H9 (cell line): ENCODE data around the gene ZHX3. TPM values are rescaled to one million over a fixed set of nuclear protein-coding genes. Genes with fewer than 3 reads are reported as not detected.

ENCODE experiments used
- DNase-seq: peaks from one replicate; pipeline ENCODE4 v3.0.0-alpha.2; 2017
- H2AFZ ChIP-seq: one replicate; pipeline ENCODE4 v1.6.1; 2013; ENCODE audit warnings: mild to moderate bottlenecking, low read length, control low read depth, moderate library complexity
- H2AK5ac ChIP-seq: 2 replicates; pipeline ENCODE4 v1.6.1; 2013; ENCODE audit warnings: low read length, control low read depth, mixed read lengths; ENCODE audit not compliant: insufficient read length
- H2BK120ac ChIP-seq: one replicate; pipeline ENCODE4 v1.6.1; 2013; ENCODE audit warnings: low read depth, mild to moderate bottlenecking, low read length, control low read depth, inconsistent platforms; ENCODE audit not compliant: poor library complexity, severe bottlenecking
- H2BK12ac ChIP-seq: 2 replicates; pipeline ENCODE4 v1.6.1; 2013; ENCODE audit warnings: low read length, control low read depth, mixed read lengths, low read depth; ENCODE audit not compliant: insufficient read length
- H2BK15ac ChIP-seq: 2 replicates; pipeline ENCODE4 v1.6.1; 2013; ENCODE audit warnings: low read depth, low read length, control low read depth
- H2BK20ac ChIP-seq: one replicate; pipeline ENCODE4 v1.6.1; 2013; ENCODE audit warnings: low read depth, mild to moderate bottlenecking, low read length, control low read depth, inconsistent platforms; ENCODE audit not compliant: poor library complexity, severe bottlenecking
- H2BK5ac ChIP-seq: 2 replicates; pipeline ENCODE4 v1.6.1; 2013; ENCODE audit warnings: low read length, control low read depth, mixed read lengths; ENCODE audit not compliant: insufficient read length
- H3K14ac ChIP-seq: 2 replicates; pipeline ENCODE4 v1.6.1; 2013; ENCODE audit warnings: low read length, control low read depth; ENCODE audit not compliant: insufficient read depth
- H3K18ac ChIP-seq: 2 replicates; pipeline ENCODE4 v1.6.1; 2013; ENCODE audit warnings: low read depth, mild to moderate bottlenecking, mixed read lengths, low read length, control low read depth; ENCODE audit not compliant: insufficient read length
- H3K23ac ChIP-seq: 2 replicates; pipeline ENCODE4 v1.6.1; 2013; ENCODE audit warnings: low read length, control low read depth, mixed read lengths, low read depth; ENCODE audit not compliant: insufficient read length
- H3K23me2 ChIP-seq: 2 replicates; pipeline ENCODE4 v1.6.1; 2013; ENCODE audit warnings: low read depth, mild to moderate bottlenecking, mixed read lengths, low read length, control low read depth; ENCODE audit not compliant: insufficient read length, poor library complexity, severe bottlenecking
- H3K27ac ChIP-seq: 2 replicates; pipeline ENCODE4 v1.5.1; 2013; ENCODE audit warnings: low read length, control low read depth, mixed read lengths, low read depth; ENCODE audit not compliant: insufficient read length
- H3K27me3 ChIP-seq: 2 replicates; pipeline ENCODE4 v1.6.1; 2013; ENCODE audit warnings: low read length, control low read depth, inconsistent platforms; ENCODE audit not compliant: insufficient read depth
- H3K4ac ChIP-seq: 2 replicates; pipeline ENCODE4 v1.6.1; 2013; ENCODE audit warnings: low read depth, mild to moderate bottlenecking, control low read depth, inconsistent platforms, low read length, moderate library complexity
- H3K4me1 ChIP-seq: 2 replicates; pipeline ENCODE4 v1.6.1; 2013; ENCODE audit warnings: low read length, control low read depth, inconsistent platforms; ENCODE audit not compliant: insufficient read depth
- H3K4me2 ChIP-seq: 2 replicates; pipeline ENCODE4 v1.6.1; 2013; ENCODE audit warnings: low read length, control low read depth, mixed read lengths; ENCODE audit not compliant: insufficient read length, insufficient read depth
- H3K56ac ChIP-seq: 2 replicates; pipeline ENCODE4 v1.6.1; 2013; ENCODE audit warnings: low read depth, mild to moderate bottlenecking, mixed read lengths, low read length, control low read depth; ENCODE audit not compliant: insufficient read length
- H3K79me1 ChIP-seq: 2 replicates; pipeline ENCODE4 v1.6.1; 2013; ENCODE audit warnings: low read depth, mild to moderate bottlenecking, moderate library complexity, low read length, control low read depth, inconsistent platforms; ENCODE audit not compliant: insufficient read depth, poor library complexity, severe bottlenecking
- H3K79me2 ChIP-seq: 2 replicates; pipeline ENCODE4 v1.6.1; 2013; ENCODE audit warnings: low read length, control low read depth, inconsistent platforms; ENCODE audit not compliant: insufficient read depth
- H3K9ac ChIP-seq: 2 replicates; pipeline ENCODE4 v1.6.1; 2013; ENCODE audit warnings: low read length, control low read depth, mixed read lengths; ENCODE audit not compliant: insufficient read length; ENCODE audit errors: extremely low read depth
- H3K9me3 ChIP-seq: one replicate; pipeline ENCODE4 v1.6.1; 2013; ENCODE audit warnings: low read depth, low read length, inconsistent platforms; ENCODE audit not compliant: control insufficient read depth
- H3T11ph ChIP-seq: one replicate; pipeline ENCODE4 v1.6.1; 2013; ENCODE audit warnings: mild to moderate bottlenecking, low read length, control low read depth, inconsistent platforms
- H4K20me1 ChIP-seq: one replicate; pipeline ENCODE4 v1.6.1; 2013; ENCODE audit not compliant: control insufficient read depth, insufficient read length, insufficient read depth
- H4K5ac ChIP-seq: 2 replicates; pipeline ENCODE4 v1.6.1; 2013; ENCODE audit warnings: low read depth, mild to moderate bottlenecking, mixed read lengths, low read length, control low read depth; ENCODE audit not compliant: insufficient read length
- H4K8ac ChIP-seq: replicated peaks from 2 replicates; pipeline ENCODE4 v1.6.1; 2013; ENCODE audit warnings: low read length, control low read depth, mixed read lengths, low read depth; ENCODE audit not compliant: insufficient read length
- H4K91ac ChIP-seq: 2 replicates; pipeline ENCODE4 v1.6.1; 2013; ENCODE audit warnings: low read depth, mild to moderate bottlenecking, moderate library complexity, mixed read lengths, low read length, control low read depth; ENCODE audit not compliant: insufficient read length
- H3K27ac Mint-ChIP-seq, 3 experiments: 2 replicates in 2 of 3; 3 replicates in 1 of 3; pipeline ENCODE4 v1.8.0; 2020 to 2021; ENCODE audit warnings: mixed read lengths in 3 of 3, mild to moderate bottlenecking in 1 of 3, moderate library complexity in 1 of 3
- H3K27me3 Mint-ChIP-seq: 2 replicates; pipeline ENCODE4 v1.8.0; 2021; ENCODE audit warnings: low read depth, mild to moderate bottlenecking, moderate library complexity, mixed read lengths
- H3K36me3 Mint-ChIP-seq, 3 experiments: 2 replicates in 2 of 3; 3 replicates in 1 of 3; pipeline ENCODE4 v1.8.0; 2020 to 2021; ENCODE audit warnings: low read depth in 3 of 3, mixed read lengths in 3 of 3; ENCODE audit not compliant: insufficient read depth in 1 of 3
- H3K4me1 Mint-ChIP-seq, 2 experiments: 2 replicates each; pipeline ENCODE4 v1.8.0; 2020; ENCODE audit warnings: mixed read lengths in 2 of 2
- H3K4me3 Mint-ChIP-seq, 2 experiments: 2 replicates in 1 of 2; 3 replicates in 1 of 2; pipeline ENCODE4 v1.8.0; 2020 to 2021; ENCODE audit warnings: mild to moderate bottlenecking in 2 of 2, mixed read lengths in 2 of 2, moderate library complexity in 1 of 2
- H3K9me3 Mint-ChIP-seq, 2 experiments: 2 replicates in 1 of 2; 3 replicates in 1 of 2; pipeline ENCODE4 v1.8.0; 2020; ENCODE audit warnings: mild to moderate bottlenecking in 2 of 2, mixed read lengths in 2 of 2, moderate library complexity in 1 of 2
- total RNA-seq: library from RNA; stranded (reverse); gene quantifications from 2 replicates; pipeline ENCODE4 v1.2.1, GENCODE V29; 2021
- TF ChIP-seq, protein P1 (sequence below): fragments of 200-600 bp; sonication (generic); conservative IDR thresholded peaks from 3 replicates; pipeline ENCODE4 v1.8.0; 2021; ENCODE audit warnings: antibody characterized with exemption, mild to moderate bottlenecking

Gene ZHX3
- total RNA-seq, 1 experiment from 2014 or later = 4.4 TPM

DNA sequence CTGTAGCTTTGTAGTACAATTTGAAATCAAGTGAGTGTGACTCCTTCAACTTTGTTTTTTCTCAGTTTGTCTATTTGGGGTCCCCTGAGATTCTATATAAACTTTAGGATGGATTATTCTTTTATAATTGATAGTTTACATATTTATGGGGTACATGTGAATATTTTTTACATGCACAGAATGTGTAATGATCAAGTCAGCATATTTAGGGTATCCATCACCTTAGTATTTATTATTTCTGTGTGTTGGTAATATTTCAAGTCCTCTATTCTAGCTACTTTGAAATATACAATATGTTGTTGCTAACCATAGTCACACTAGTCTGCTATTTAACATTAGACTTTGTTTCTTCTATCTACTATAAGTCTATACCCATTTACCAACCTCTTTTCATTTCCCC lies 129.9 kb downstream of the ZHX3 start:
- DNase-seq = no peak
- no peaks in the 10 kb centered on the region for H3K27me3 Mint-ChIP-seq
- Histone ChIP-seq H3K79me1 (no peaks in the 10 kb centered on the region), H3K14ac (no peak overlapping the region), H3K23ac (no peak overlapping the region), H3T11ph (no peak overlapping the region), H3K9me3 (no peaks in the 10 kb centered on the region), H4K8ac (no peak overlapping the region), H3K18ac (no peak overlapping the region), H2BK15ac (no peak overlapping the region), H3K23me2 (no peaks in the 10 kb centered on the region), H2BK5ac (no peak overlapping the region), H3K4me1 (no peaks in the 10 kb centered on the region), H3K9ac (no peak overlapping the region), H2AK5ac (no peak overlapping the region), H3K4me2 (no peak overlapping the region), H3K27ac (no peak overlapping the region), H3K79me2 (no peaks in the 10 kb centered on the region), H4K20me1 (no peaks in the 10 kb centered on the region), H4K5ac (no peak overlapping the region), H2BK120ac (no peak overlapping the region), H3K27me3 (no peaks in the 10 kb centered on the region), H2BK20ac (no peak overlapping the region), H2AFZ (no peak overlapping the region), H3K4ac (no peak overlapping the region), H2BK12ac (no peak overlapping the region), H4K91ac (no peak overlapping the region), H3K56ac (no peak overlapping the region)
- no peak overlapping the region for H3K4me3 Mint-ChIP-seq
- TF ChIP-seq, protein P1, sequence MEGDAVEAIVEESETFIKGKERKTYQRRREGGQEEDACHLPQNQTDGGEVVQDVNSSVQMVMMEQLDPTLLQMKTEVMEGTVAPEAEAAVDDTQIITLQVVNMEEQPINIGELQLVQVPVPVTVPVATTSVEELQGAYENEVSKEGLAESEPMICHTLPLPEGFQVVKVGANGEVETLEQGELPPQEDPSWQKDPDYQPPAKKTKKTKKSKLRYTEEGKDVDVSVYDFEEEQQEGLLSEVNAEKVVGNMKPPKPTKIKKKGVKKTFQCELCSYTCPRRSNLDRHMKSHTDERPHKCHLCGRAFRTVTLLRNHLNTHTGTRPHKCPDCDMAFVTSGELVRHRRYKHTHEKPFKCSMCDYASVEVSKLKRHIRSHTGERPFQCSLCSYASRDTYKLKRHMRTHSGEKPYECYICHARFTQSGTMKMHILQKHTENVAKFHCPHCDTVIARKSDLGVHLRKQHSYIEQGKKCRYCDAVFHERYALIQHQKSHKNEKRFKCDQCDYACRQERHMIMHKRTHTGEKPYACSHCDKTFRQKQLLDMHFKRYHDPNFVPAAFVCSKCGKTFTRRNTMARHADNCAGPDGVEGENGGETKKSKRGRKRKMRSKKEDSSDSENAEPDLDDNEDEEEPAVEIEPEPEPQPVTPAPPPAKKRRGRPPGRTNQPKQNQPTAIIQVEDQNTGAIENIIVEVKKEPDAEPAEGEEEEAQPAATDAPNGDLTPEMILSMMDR = no peak
- no peak overlapping the region for H3K27ac Mint-ChIP-seq
- no peaks in the 10 kb centered on the region; a peak in 1 of 4 replicates for H3K4me1 Mint-ChIP-seq
- no peaks in the 10 kb centered on the region; a peak in 1 of 7 replicates for H3K36me3 Mint-ChIP-seq
- peaks cover 0 to 5% of the 10 kb centered on the region in 2 experiments; a peak in 2 of 5 replicates for H3K9me3 Mint-ChIP-seq
